ENCODE data around the gene SRPK2. TPM values are rescaled to one million over a fixed set of nuclear protein-coding genes. Genes with fewer than 3 reads are reported as not detected.

The SRPK2 gene
- total and polyA plus RNA-seq, 4 donors, result 7.8 to 19.7 (median 16.7) TPM

DNA sequence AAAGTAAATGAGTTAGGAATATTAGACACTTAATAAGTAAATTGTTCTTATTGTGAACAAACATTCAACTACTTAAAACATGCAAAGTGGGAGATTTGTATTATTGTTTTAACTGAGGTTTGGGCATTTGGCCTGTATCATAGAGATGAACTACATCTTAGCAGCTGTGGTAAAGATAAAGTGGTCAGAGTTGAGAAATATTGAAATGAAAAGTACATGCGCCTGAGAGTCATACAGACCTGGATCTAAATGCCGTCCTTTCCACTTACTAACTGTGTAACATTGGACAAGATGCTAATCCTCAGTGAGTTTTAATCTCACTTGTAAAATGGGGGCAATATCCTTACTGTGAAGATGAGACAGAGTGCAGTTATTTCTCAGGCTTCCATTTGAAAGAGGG is 300.3 kb downstream of the SRPK2 start:
- peaks cover 3 to 36% (median 20%) of the 10 kb centered on the region in 4 donors for H3K36me3 ChIP-seq (ENCODE audit: control insufficient read depth in 4 of 4, insufficient read depth in 3 of 4, low read depth in 1 of 4, low read length in 3 of 4)
- no peak overlapping the region for H3K9ac ChIP-seq (ENCODE audit: low read depth in 1 of 2, low read length in 2 of 2)
- H3K27ac ChIP-seq (ENCODE audit: low read depth in 1 of 2, low read length in 2 of 2), result no peak overlapping the region
- no peaks in the 10 kb centered on the region for H3K4me1 ChIP-seq (ENCODE audit: control insufficient read depth in 4 of 4, insufficient read depth in 4 of 4, low read length in 3 of 4)
- WGBS, result 95% methylated on average over 2 of the region's 2 CpGs
- H3K4me3 ChIP-seq (ENCODE audit: low read depth in 1 of 3, low read length in 3 of 3), result no peak overlapping the region
- H3K9me3 ChIP-seq (ENCODE audit: control insufficient read depth in 4 of 4, low read length in 3 of 4), result no peaks in the 10 kb centered on the region
- no peak for DNase-seq (ENCODE audit: low spot score)
- TF ChIP-seq NR2F2 (IDR thresholded peaks at IDR 0.05) (no peak), RAD21 (IDR thresholded peaks at IDR 0.05) (no peak), FOXA1 (IDR thresholded peaks at IDR 0.05) (no peak), RXRA (IDR thresholded peaks at IDR 0.05) (no peak), TAF1 (conservative IDR thresholded peaks at IDR 0.05) (no peak), GABPA (IDR thresholded peaks at IDR 0.05 in 1 of 2, conservative IDR thresholded peaks at IDR 0.05 in 1 of 2) (no peak), SP1 (IDR thresholded peaks at IDR 0.05) (no peak), FOXA2 (IDR thresholded peaks at IDR 0.05) (no peak), HNF4A (conservative IDR thresholded peaks at IDR 0.05) (no peak)
- TF ChIP-seq, protein P1, sequence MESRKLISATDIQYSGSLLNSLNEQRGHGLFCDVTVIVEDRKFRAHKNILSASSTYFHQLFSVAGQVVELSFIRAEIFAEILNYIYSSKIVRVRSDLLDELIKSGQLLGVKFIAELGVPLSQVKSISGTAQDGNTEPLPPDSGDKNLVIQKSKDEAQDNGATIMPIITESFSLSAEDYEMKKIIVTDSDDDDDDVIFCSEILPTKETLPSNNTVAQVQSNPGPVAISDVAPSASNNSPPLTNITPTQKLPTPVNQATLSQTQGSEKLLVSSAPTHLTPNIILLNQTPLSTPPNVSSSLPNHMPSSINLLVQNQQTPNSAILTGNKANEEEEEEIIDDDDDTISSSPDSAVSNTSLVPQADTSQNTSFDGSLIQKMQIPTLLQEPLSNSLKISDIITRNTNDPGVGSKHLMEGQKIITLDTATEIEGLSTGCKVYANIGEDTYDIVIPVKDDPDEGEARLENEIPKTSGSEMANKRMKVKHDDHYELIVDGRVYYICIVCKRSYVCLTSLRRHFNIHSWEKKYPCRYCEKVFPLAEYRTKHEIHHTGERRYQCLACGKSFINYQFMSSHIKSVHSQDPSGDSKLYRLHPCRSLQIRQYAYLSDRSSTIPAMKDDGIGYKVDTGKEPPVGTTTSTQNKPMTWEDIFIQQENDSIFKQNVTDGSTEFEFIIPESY (IDR thresholded peaks at IDR 0.05), result no peak
- TF ChIP-seq, protein P2, sequence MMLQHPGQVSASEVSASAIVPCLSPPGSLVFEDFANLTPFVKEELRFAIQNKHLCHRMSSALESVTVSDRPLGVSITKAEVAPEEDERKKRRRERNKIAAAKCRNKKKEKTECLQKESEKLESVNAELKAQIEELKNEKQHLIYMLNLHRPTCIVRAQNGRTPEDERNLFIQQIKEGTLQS (IDR thresholded peaks at IDR 0.05), result no peak
- H3K27me3 ChIP-seq (ENCODE audit: control insufficient read depth in 4 of 4, insufficient read depth in 4 of 4, low read length in 3 of 4), result no peaks in the 10 kb centered on the region

GRCh38 chr7:105087981-105088380 is 300.7 kb downstream of the SRPK2 start:
- H3K4me3 ChIP-seq (ENCODE audit: low read depth in 1 of 3, low read length in 3 of 3), result no peak overlapping the region
- H3K27ac ChIP-seq (ENCODE audit: low read depth in 1 of 2, low read length in 2 of 2), result no peak overlapping the region
- 90% methylated on average over 6 of the region's 6 CpGs for WGBS
- no peaks in the 10 kb centered on the region for H3K27me3 ChIP-seq (ENCODE audit: control insufficient read depth in 4 of 4, insufficient read depth in 4 of 4, low read length in 3 of 4)
- TF ChIP-seq HNF4G (IDR thresholded peaks at IDR 0.05), result no peak
- no peak for TF ChIP-seq GABPA (IDR thresholded peaks at IDR 0.05 in 1 of 2, conservative IDR thresholded peaks at IDR 0.05 in 1 of 2)
- no peak for TF ChIP-seq RXRA (IDR thresholded peaks at IDR 0.05)
- no peak for TF ChIP-seq NR2F2 (IDR thresholded peaks at IDR 0.05)
- no peak for TF ChIP-seq EGR1 (IDR thresholded peaks at IDR 0.05; ENCODE audit: low read depth in 2 of 2)
- TF ChIP-seq, protein P3, sequence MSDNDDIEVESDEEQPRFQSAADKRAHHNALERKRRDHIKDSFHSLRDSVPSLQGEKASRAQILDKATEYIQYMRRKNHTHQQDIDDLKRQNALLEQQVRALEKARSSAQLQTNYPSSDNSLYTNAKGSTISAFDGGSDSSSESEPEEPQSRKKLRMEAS (IDR thresholded peaks at IDR 0.05), result no peak
- H3K36me3 ChIP-seq (ENCODE audit: control insufficient read depth in 4 of 4, insufficient read depth in 3 of 4, low read depth in 1 of 4, low read length in 3 of 4), result peaks cover 3 to 40% (median 21%) of the 10 kb centered on the region in 4 donors
- no peaks in the 10 kb centered on the region for H3K4me1 ChIP-seq (ENCODE audit: control insufficient read depth in 4 of 4, insufficient read depth in 4 of 4, low read length in 3 of 4)
- no peak for DNase-seq (ENCODE audit: low spot score)
- no peak overlapping the region for H3K9ac ChIP-seq (ENCODE audit: low read depth in 1 of 2, low read length in 2 of 2)
- H3K9me3 ChIP-seq (ENCODE audit: control insufficient read depth in 4 of 4, low read length in 3 of 4), result no peaks in the 10 kb centered on the region

DNA sequence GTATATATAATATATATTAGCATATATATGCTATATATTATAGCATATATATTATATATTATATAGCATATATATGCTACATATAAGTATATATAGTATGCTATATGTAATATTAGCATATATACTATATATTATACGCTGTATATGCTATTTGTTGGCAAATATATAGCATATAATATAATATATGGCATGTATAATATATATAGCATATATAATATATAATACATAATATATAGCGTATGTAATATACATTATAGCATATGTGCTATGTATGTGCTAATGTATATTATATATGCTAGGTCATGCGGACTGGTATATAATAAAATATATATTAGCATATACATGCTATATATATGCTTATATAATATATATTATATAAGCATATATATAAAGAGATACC is 301.9 kb downstream of the SRPK2 start:
- no peak overlapping the region for H3K4me3 ChIP-seq (ENCODE audit: low read depth in 1 of 3, low read length in 3 of 3)
- TF ChIP-seq HNF4A (conservative IDR thresholded peaks at IDR 0.05) (no peak), REST (IDR thresholded peaks at IDR 0.05) (no peak), RXRA (IDR thresholded peaks at IDR 0.05) (no peak)
- H3K9me3 ChIP-seq (ENCODE audit: control insufficient read depth in 4 of 4, low read length in 3 of 4), result no peaks in the 10 kb centered on the region
- H3K36me3 ChIP-seq (ENCODE audit: control insufficient read depth in 4 of 4, insufficient read depth in 3 of 4, low read depth in 1 of 4, low read length in 3 of 4), result peaks cover 3 to 45% (median 22%) of the 10 kb centered on the region in 4 donors
- H3K4me1 ChIP-seq (ENCODE audit: control insufficient read depth in 4 of 4, insufficient read depth in 4 of 4, low read length in 3 of 4), result no peaks in the 10 kb centered on the region
- WGBS, result 96% methylated on average over 3 of the region's 3 CpGs
- no peak overlapping the region for H3K9ac ChIP-seq (ENCODE audit: low read depth in 1 of 2, low read length in 2 of 2)
- H3K27ac ChIP-seq (ENCODE audit: low read depth in 1 of 2, low read length in 2 of 2), result no peak overlapping the region
- DNase-seq (ENCODE audit: low spot score), result no peak
- no peaks in the 10 kb centered on the region for H3K27me3 ChIP-seq (ENCODE audit: control insufficient read depth in 4 of 4, insufficient read depth in 4 of 4, low read length in 3 of 4)
